Fibroblast of skin of right biceps (primary cell): ENCODE results near the gene NDRG4.

Experiments
- DNase-seq: peaks from one replicate; pipeline ENCODE4 v3.0.0-alpha.2; 2013

The NDRG4 gene

DNA sequence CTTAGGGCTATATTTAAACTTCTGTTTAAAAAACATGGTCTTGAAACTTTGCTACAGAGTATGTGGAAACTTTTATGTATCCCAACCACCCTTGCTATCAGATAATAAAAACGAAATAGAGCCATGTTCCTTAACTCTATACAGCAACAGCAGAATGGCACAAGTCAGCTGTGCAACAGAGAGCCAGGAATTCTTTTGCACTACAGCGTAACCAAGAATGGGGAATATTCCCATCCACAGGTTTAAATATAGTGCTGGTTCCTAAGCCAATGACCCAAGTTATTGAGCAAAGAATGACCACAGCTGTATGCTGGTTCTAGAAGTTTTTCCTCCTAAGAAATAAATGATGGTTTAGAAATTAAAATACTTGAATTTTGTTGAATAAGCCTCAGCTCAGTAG, 48.4 kb downstream of the NDRG4 start:
- DNase-seq = no peak

DNA sequence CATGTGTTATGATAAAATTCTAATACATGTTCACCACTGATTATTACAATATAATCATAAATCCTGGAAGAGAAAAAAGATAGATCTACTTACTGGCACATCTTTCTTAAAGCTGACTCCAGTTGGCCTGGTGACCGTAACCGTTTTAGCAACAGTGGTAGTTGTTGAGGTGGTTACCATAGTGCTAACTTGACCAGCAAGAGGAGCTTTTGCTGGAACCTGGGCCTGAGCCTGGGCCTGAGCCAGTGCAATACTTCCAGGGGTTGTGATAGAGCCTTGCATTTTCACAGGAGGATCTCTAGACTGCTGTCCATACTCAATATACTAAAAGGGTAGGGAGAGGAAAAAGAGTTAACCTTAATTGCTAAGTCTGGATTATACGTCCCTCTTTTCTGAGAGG, 51.6 kb downstream of the NDRG4 start:
- no peak for DNase-seq

DNA sequence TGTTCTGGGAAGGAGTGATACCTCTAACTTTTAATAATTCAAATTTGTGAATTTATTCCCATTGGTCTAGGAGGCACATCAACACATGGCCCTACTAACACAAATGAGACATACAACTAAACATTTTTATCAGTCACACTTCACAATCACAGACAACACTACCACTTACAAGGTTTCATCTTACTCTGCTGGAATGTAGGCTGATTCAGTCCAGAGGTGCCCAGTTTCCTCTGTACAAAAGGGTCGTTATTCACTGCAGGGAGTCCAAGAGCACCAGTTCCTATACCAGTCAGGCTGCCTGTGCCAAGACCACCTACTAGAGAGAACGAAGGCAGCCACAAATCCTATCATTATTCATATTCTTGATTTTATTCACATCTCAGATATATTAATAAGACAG, 56.7 kb downstream of the NDRG4 start:
- DNase-seq = no peak
